C1 segment of cervical spinal cord (tissue), 14 donors: Measurements from ENCODE around the gene AJM1.

ENCODE experiments used
- DNase-seq, 14 donors: peaks; one replicate each; lab custom pipeline; 2025; lab: John Stamatoyannopoulos, UW

AJM1 gene

GRCh38 chr9:136807281-136808074, 34.8 kb upstream of the AJM1 start, which contains the start of gene RABL6:
Gene RABL6, plus strand, starts transcription at chr9:136807948. Its CDS starts 249 bp downstream, at chr9:136808197.
- peak in 12 of 14 donors; percentile 47 to 88 (median 72) for DNase-seq

- DNase-seq, result peak in 2 of 14 donors; percentile 24 to 59
These were observed 34.0 kb upstream of the AJM1 start for GRCh38 chr9:136808075-136808805.

- peak in 1 of 14 donors; percentile 28 for DNase-seq
These were observed 33.5 kb upstream of the AJM1 start for GRCh38 chr9:136808806-136809158.

GRCh38 chr9:136814725-136815421, 27.4 kb upstream of the AJM1 start:
- DNase-seq, result no peak

- no peak for DNase-seq
These were observed 26.9 kb upstream of the AJM1 start for GRCh38 chr9:136815422-136815782.

GRCh38 chr9:136820971-136821825, 21.1 kb upstream of the AJM1 start:
- peak in 1 of 14 donors; percentile 59 for DNase-seq

GRCh38 chr9:136821826-136822544, 20.3 kb upstream of the AJM1 start:
- DNase-seq, result peak in 1 of 14 donors; percentile 83

- peak in 1 of 14 donors; percentile 83 for DNase-seq
These were observed 18.9 kb upstream of the AJM1 start for GRCh38 chr9:136823136-136824046.

- DNase-seq, result no peak
These were observed 17.6 kb upstream of the AJM1 start for GRCh38 chr9:136824496-136825225.

- DNase-seq, result peak in 1 of 14 donors; percentile 42
These were observed 16.7 kb upstream of the AJM1 start for GRCh38 chr9:136825295-136826187.

GRCh38 chr9:136826188-136826541, 16.1 kb upstream of the AJM1 start:
- no peak for DNase-seq

GRCh38 chr9:136826703-136827582, 15.3 kb upstream of the AJM1 start:
- DNase-seq, result no peak

- no peak for DNase-seq
These were observed 14.3 kb upstream of the AJM1 start for GRCh38 chr9:136827794-136828473.

- no peak for DNase-seq
These were observed 13.7 kb upstream of the AJM1 start for GRCh38 chr9:136828474-136829140.

GRCh38 chr9:136829412-136829811, 12.9 kb upstream of the AJM1 start:
- DNase-seq, result no peak
